HEK293 (cell line): Measurements from ENCODE around the gene RSRC2.
A peak's percentile ranks its signal among the peaks of the same experiment; 100 is the strongest.
"Not testable (repeated sequence)": the region's sequence is repeated elsewhere in the genome, so short reads cannot be mapped to it uniquely, and the experiment has no call there.

Experiments
- CTCF ChIA-PET: fragments of 350-600 bp; formaldehyde crosslinking; extraction: SDS; loops from one replicate; lab custom pipeline; 2021; ENCODE audit warnings: antibody characterized with exemption; lab: Yijun Ruan, JAX
- POLR2A ChIA-PET: fragments of 300-600 bp; formaldehyde crosslinking; extraction: SDS; loops from one replicate; lab custom pipeline; 2020; ENCODE audit warnings: antibody characterized with exemption, inconsistent platforms; lab: Yijun Ruan, JAX
- H3K27ac ChIP-seq: fragments of 200-500 bp; sonication (Bioruptor generic); 2 replicates; pipeline ENCODE4 v1.5.1; 2014; ENCODE audit warnings: low read depth, low read length, control low read depth, inconsistent platforms; ENCODE audit errors: extremely low read depth
- H3K36me3 ChIP-seq, 2 experiments: fragments of 200-500 bp in 1 of 2; sonication (Bioruptor generic) in 1 of 2; 1 replicate in 1 of 2; 2 replicates in 1 of 2; pipeline ENCODE4 v1.5.1; 2014 to 2017; ENCODE audit warnings: inconsistent platforms in 2 of 2, low read length in 2 of 2; ENCODE audit not compliant: control insufficient read depth in 2 of 2, insufficient read depth in 1 of 2
- H3K4me1 ChIP-seq: fragments of 200-500 bp; sonication (Bioruptor generic); 2 replicates; pipeline ENCODE4 v1.5.1; 2014; ENCODE audit warnings: mild to moderate bottlenecking, low read length, inconsistent platforms; ENCODE audit not compliant: control insufficient read depth, insufficient read depth
- H3K4me3 ChIP-seq: 2 replicates; pipeline ENCODE4 v1.5.1; 2011; ENCODE audit warnings: low read depth, mild to moderate bottlenecking, control low read depth, low read length, moderate library complexity
- H3K9me3 ChIP-seq: fragments of 200-500 bp; sonication (Bioruptor generic); 2 replicates; pipeline ENCODE4 v1.5.1; 2014; ENCODE audit warnings: low read depth, low read length, inconsistent platforms; ENCODE audit not compliant: control insufficient read depth, insufficient read depth
- AEBP2 ChIP-seq: fragments of 450-650 bp; formaldehyde crosslinking; IDR thresholded peaks from 2 replicates; pipeline ENCODE4 v1.5.1; 2016; ENCODE audit warnings: missing biosample characterization, missing genetic modification characterization, borderline replicate concordance
- GLI4 ChIP-seq: fragments of 450-650 bp; formaldehyde crosslinking; IDR thresholded peaks from 2 replicates; pipeline ENCODE4 v1.5.1; 2016; ENCODE audit warnings: missing biosample characterization, missing genetic modification characterization
- KLF16 ChIP-seq: fragments of 450-650 bp; formaldehyde crosslinking; IDR thresholded peaks from 2 replicates; pipeline ENCODE4 v1.5.1; 2017; ENCODE audit warnings: missing biosample characterization, missing genetic modification characterization
- PRDM2 ChIP-seq: fragments of 450-650 bp; formaldehyde crosslinking; IDR thresholded peaks from 2 replicates; pipeline ENCODE4 v1.5.1; 2016; ENCODE audit warnings: missing biosample characterization, missing genetic modification characterization, borderline replicate concordance
- ZBTB11 ChIP-seq: fragments of 450-650 bp; formaldehyde crosslinking; conservative IDR thresholded peaks from 2 replicates; pipeline ENCODE4 v1.5.1; 2016; ENCODE audit warnings: low read depth, missing biosample characterization, missing genetic modification characterization
- ZFP37 ChIP-seq: fragments of 450-650 bp; formaldehyde crosslinking; IDR thresholded peaks from 2 replicates; pipeline ENCODE4 v1.5.1; 2016; ENCODE audit warnings: missing biosample characterization, missing genetic modification characterization
- ZNF121 ChIP-seq: fragments of 450-650 bp; formaldehyde crosslinking; IDR thresholded peaks from 2 replicates; pipeline ENCODE4 v1.5.1; 2016; ENCODE audit warnings: missing biosample characterization, missing genetic modification characterization
- ZNF148 ChIP-seq: fragments of 450-650 bp; formaldehyde crosslinking; IDR thresholded peaks from 2 replicates; pipeline ENCODE4 v1.5.0; 2017; ENCODE audit warnings: missing biosample characterization, missing genetic modification characterization, borderline replicate concordance
- ZNF398 ChIP-seq: fragments of 450-650 bp; formaldehyde crosslinking; IDR thresholded peaks from 2 replicates; pipeline ENCODE4 v1.5.1; 2017; ENCODE audit warnings: missing biosample characterization, missing genetic modification characterization
- ZNF529 ChIP-seq: fragments of 450-650 bp; formaldehyde crosslinking; IDR thresholded peaks from 2 replicates; pipeline ENCODE4 v1.5.1; 2017; ENCODE audit warnings: missing genetic modification characterization, missing biosample characterization; ENCODE audit not compliant: insufficient replicate concordance
- ZNF530 ChIP-seq: fragments of 450-650 bp; formaldehyde crosslinking; IDR thresholded peaks from 2 replicates; pipeline ENCODE4 v1.5.1; 2016; ENCODE audit warnings: low read depth, missing biosample characterization, missing genetic modification characterization
- ZNF585B ChIP-seq: fragments of 450-650 bp; formaldehyde crosslinking; IDR thresholded peaks from 2 replicates; pipeline ENCODE4 v1.5.1; 2016; ENCODE audit warnings: missing biosample characterization, missing genetic modification characterization
- ZNF843 ChIP-seq: fragments of 450-650 bp; formaldehyde crosslinking; IDR thresholded peaks from 2 replicates; pipeline ENCODE4 v1.5.1; 2016; ENCODE audit warnings: missing biosample characterization, missing genetic modification characterization

The RSRC2 gene

GRCh38 chr12:122495258-122495657, 31.5 kb downstream of the RSRC2 start:
- peaks cover 3% of the 10 kb centered on the region; the same call in 1 of the 2 replicates for H3K4me1 ChIP-seq
- H3K9me3 ChIP-seq: no peaks in the 10 kb centered on the region
- TF ChIP-seq PRDM2 (tag by site-specific recombination): no peak
- peak; percentile 54; the same call in 1 of the 2 replicates for TF ChIP-seq ZNF121
- TF ChIP-seq ZFP37 (tag by site-specific recombination): no peak
- no peak for TF ChIP-seq AEBP2 (tag by site-specific recombination)
- ChIA-PET POLR2A (interaction anchor here (1.2 kb wide), 1 partner anchor 32 kb away, joined by 4 read pairs; the partner anchor contains the start of genes KNTC1 and RSRC2), CTCF (interaction anchor here (1.2 kb wide), 1 partner anchor 95 kb away, joined by 3 read pairs; no protein-coding TSS in a partner anchor)
- H3K36me3 ChIP-seq: peaks cover 47 to 53% of the 10 kb centered on the region in 2 experiments
- H3K27ac ChIP-seq: no peak overlapping the region
- H3K4me3 ChIP-seq: no peak overlapping the region

GRCh38 chr12:122493222-122493621, 33.5 kb downstream of the RSRC2 start:
- CTCF ChIA-PET, H3K27ac ChIP-seq, H3K9me3 ChIP-seq, H3K4me3 ChIP-seq, POLR2A ChIA-PET, H3K4me1 ChIP-seq: not testable (repeated sequence)
- peaks cover 64 to 70% of the 10 kb centered on the region in 2 experiments for H3K36me3 ChIP-seq

GRCh38 chr12:122491991-122492390, 34.7 kb downstream of the RSRC2 start:
- Histone ChIP-seq H3K27ac (no peak overlapping the region), H3K36me3 (peaks cover 73 to 74% of the 10 kb centered on the region in 2 experiments), H3K9me3 (no peaks in the 10 kb centered on the region), H3K4me3 (no peak overlapping the region), H3K4me1 (no peaks in the 10 kb centered on the region)
- ChIA-PET POLR2A (interaction anchor here (0.5 to 1.0 kb wide), 2 partner anchors 9 to 20 kb away, joined by 3 to 7 read pairs; partner anchors contain the start of gene ZCCHC8), CTCF (interaction anchor here (0.5 to 1.6 kb wide), 2 partner anchors 20 to 156 kb away, joined by 3 to 6 read pairs; no protein-coding TSS in a partner anchor)
- TF ChIP-seq KLF16 (tag by site-specific recombination): no peak
- TF ChIP-seq ZNF398 (tag by site-specific recombination): no peak
- no peak for TF ChIP-seq ZNF530 (tag by site-specific recombination)
- no peak for TF ChIP-seq ZNF148 (tag by site-specific recombination)
- TF ChIP-seq ZNF585B (tag by site-specific recombination): no peak
- no peak for TF ChIP-seq ZNF529 (tag by site-specific recombination)
- no peak for TF ChIP-seq GLI4 (tag by site-specific recombination)
- TF ChIP-seq ZBTB11: no peak
- no peak for TF ChIP-seq ZNF843 (tag by site-specific recombination)
